Caco-2 (cell line): ENCODE measurements around the gene KRT83. TPM values are rescaled to one million over a fixed set of nuclear protein-coding genes. Genes with fewer than 3 reads are reported as not detected.

Source experiments
- BruUV-seq: library from RNA; stranded (reverse); fragments of 400-500 nt; replicated peaks from 2 replicates; lab custom pipeline; 2021; lab: Mats Ljungman, UMichigan
- CTCF ChIA-PET: fragments of 300-600 bp; sonication (Branson Sonifier 250); formaldehyde crosslinking; loops from one replicate; lab custom pipeline; 2022; ENCODE audit warnings: antibody characterized with exemption; lab: Charles Lee
- POLR2A ChIA-PET: fragments of 300-600 bp; sonication (Branson Sonifier 250); formaldehyde crosslinking; loops from one replicate; lab custom pipeline; 2022; ENCODE audit warnings: antibody characterized with exemption; lab: Charles Lee
- DNase-seq, 2 experiments: peaks; one replicate each; pipeline versions ENCODE4 v3.0.0 to v3.0.0-alpha.2; 2020 to 2022
- H3K27me3 ChIP-seq: replicated peaks from 2 replicates; pipeline ENCODE4 v1.6.0; 2011; ENCODE audit warnings: low read length; ENCODE audit not compliant: control insufficient read depth, insufficient read depth
- H3K36me3 ChIP-seq: 2 replicates; pipeline ENCODE4 v1.5.1; 2011; ENCODE audit warnings: low read length; ENCODE audit not compliant: control insufficient read depth, insufficient read depth
- H3K4me1 ChIP-seq: fragments of 250-450 bp; sonication (Bioruptor Pico); 2 replicates; pipeline ENCODE4 v1.5.1; 2020; ENCODE audit warnings: mild to moderate bottlenecking
- H3K4me3 ChIP-seq: 2 replicates; pipeline ENCODE4 v1.5.1; 2011; ENCODE audit warnings: low read depth, mild to moderate bottlenecking, control low read depth, low read length
- H3K9me3 ChIP-seq: fragments of 250-450 bp; sonication (Bioruptor Pico); 2 replicates; pipeline ENCODE4 v1.5.1; 2020; ENCODE audit warnings: mild to moderate bottlenecking, moderate library complexity
- H3K27ac Mint-ChIP-seq: one replicate; pipeline ENCODE4 v1.8.0; 2022; ENCODE audit warnings: mixed read lengths; ENCODE audit not compliant: unreplicated experiment
- H3K27me3 Mint-ChIP-seq: one replicate; pipeline ENCODE4 v1.8.0; 2022; ENCODE audit warnings: mixed read lengths; ENCODE audit not compliant: insufficient read depth, unreplicated experiment
- H3K36me3 Mint-ChIP-seq: one replicate; pipeline ENCODE4 v1.8.0; 2022; ENCODE audit warnings: mild to moderate bottlenecking, mixed read lengths; ENCODE audit not compliant: insufficient read depth, unreplicated experiment
- H3K4me1 Mint-ChIP-seq: one replicate; pipeline ENCODE4 v1.8.0; 2022; ENCODE audit warnings: low read depth, mixed read lengths; ENCODE audit not compliant: unreplicated experiment
- H3K4me3 Mint-ChIP-seq: one replicate; pipeline ENCODE4 v1.8.0; 2022; ENCODE audit warnings: mild to moderate bottlenecking, moderate library complexity, mixed read lengths; ENCODE audit not compliant: unreplicated experiment
- H3K9me3 Mint-ChIP-seq: one replicate; pipeline ENCODE4 v1.8.0; 2022; ENCODE audit warnings: mixed read lengths; ENCODE audit not compliant: unreplicated experiment
- CTCF ChIP-seq, 2 experiments: fragments of 200-600 bp in 1 of 2; IDR thresholded peaks; 1 replicate in 1 of 2; 2 replicates in 1 of 2; pipeline versions ENCODE4 v1.5.1 to v1.8.0; 2011 to 2022; ENCODE audit warnings: antibody characterized with exemption in 1 of 2, control low read depth in 1 of 2, inconsistent platforms in 1 of 2, low read depth in 1 of 2, low read length in 1 of 2, mild to moderate bottlenecking in 1 of 2, moderate library complexity in 1 of 2; ENCODE audit not compliant: insufficient read depth in 1 of 2, severe bottlenecking in 1 of 2, unreplicated experiment in 1 of 2
- intact Hi-C: fragments of 100-400 bp; cut with micrococcal nuclease; formaldehyde crosslinking; loops from one replicate; pipeline ENCODE4 v1.10.0; 2022; ENCODE audit not compliant: unreplicated experiment
- total RNA-seq: library from RNA; stranded (reverse); gene quantifications from 2 replicates; pipeline ENCODE4 v1.2.3, GENCODE V29; 2022

KRT83 gene
- total RNA-seq, 1 experiment from 2014 or later: not detected

GRCh38 chr12:52267699-52268098, 53.5 kb downstream of the KRT83 start:
- Histone ChIP-seq H3K4me1 (peaks cover 11% of the 10 kb centered on the region), H3K36me3 (no peaks in the 10 kb centered on the region), H3K27me3 (no peaks in the 10 kb centered on the region), H3K9me3 (peaks cover 4% of the 10 kb centered on the region; the same call in 1 of the 2 replicates), H3K4me3 (no peak overlapping the region)
- ChIA-PET POLR2A (no interaction called here), CTCF (no interaction called here)
- intact Hi-C loops: no loop called here
- H3K4me3 Mint-ChIP-seq: no peak overlapping the region
- peaks cover 8% of the 10 kb centered on the region for H3K9me3 Mint-ChIP-seq
- peaks cover 2% of the 10 kb centered on the region for H3K27me3 Mint-ChIP-seq
- no TSS peak for BruUV-seq
- no peak for TF ChIP-seq CTCF (IDR thresholded peaks at IDR 0.05; ENCODE audit: insufficient read depth in 1 of 2, low read depth in 1 of 2, low read length in 1 of 2, severe bottlenecking in 1 of 2, unreplicated experiment in 1 of 2)
- H3K36me3 Mint-ChIP-seq: no peaks in the 10 kb centered on the region
- no peak for DNase-seq
- no peak overlapping the region for H3K27ac Mint-ChIP-seq
- no peaks in the 10 kb centered on the region for H3K4me1 Mint-ChIP-seq

- Mint-ChIP-seq H3K27ac (no peak overlapping the region), H3K4me3 (no peak overlapping the region), H3K36me3 (no peaks in the 10 kb centered on the region), H3K27me3 (peaks cover 2% of the 10 kb centered on the region), H3K9me3 (peaks cover 8% of the 10 kb centered on the region), H3K4me1 (no peaks in the 10 kb centered on the region)
- POLR2A ChIA-PET: no interaction called here
- intact Hi-C loops: no loop called here
- no peak for TF ChIP-seq CTCF (IDR thresholded peaks at IDR 0.05; ENCODE audit: insufficient read depth in 1 of 2, low read depth in 1 of 2, low read length in 1 of 2, severe bottlenecking in 1 of 2, unreplicated experiment in 1 of 2)
- CTCF ChIA-PET: no interaction called here
- no peak for DNase-seq
- H3K9me3 ChIP-seq: peaks cover 8% of the 10 kb centered on the region
- H3K36me3 ChIP-seq: no peaks in the 10 kb centered on the region
- H3K4me3 ChIP-seq: no peak overlapping the region
- BruUV-seq: no TSS peak
- H3K4me1 ChIP-seq: peaks cover 16% of the 10 kb centered on the region
- H3K27me3 ChIP-seq: no peaks in the 10 kb centered on the region
These were observed 53.9 kb downstream of the KRT83 start for GRCh38 chr12:52267266-52267665.

- no TSS peak for BruUV-seq
- Mint-ChIP-seq H3K27me3 (no peaks in the 10 kb centered on the region), H3K9me3 (peaks cover 2% of the 10 kb centered on the region), H3K4me3 (no peak overlapping the region), H3K36me3 (no peaks in the 10 kb centered on the region), H3K4me1 (peaks cover 3% of the 10 kb centered on the region), H3K27ac (no peak overlapping the region)
- POLR2A ChIA-PET: no interaction called here
- no peak for DNase-seq
- Histone ChIP-seq H3K9me3 (peaks cover 16% of the 10 kb centered on the region), H3K27me3 (no peaks in the 10 kb centered on the region), H3K36me3 (peaks cover under 1% of the 10 kb centered on the region; the same call in 1 of the 2 replicates), H3K4me1 (peaks cover 21% of the 10 kb centered on the region), H3K4me3 (no peak overlapping the region)
- CTCF ChIA-PET: interaction anchor here (0.8 kb wide), 1 partner anchor 12 kb away, joined by 4 read pairs; no protein-coding TSS in a partner anchor
- intact Hi-C loops: no loop called here
- no peak for TF ChIP-seq CTCF (IDR thresholded peaks at IDR 0.05; ENCODE audit: insufficient read depth in 1 of 2, low read depth in 1 of 2, low read length in 1 of 2, severe bottlenecking in 1 of 2, unreplicated experiment in 1 of 2)
These were observed 54.7 kb downstream of the KRT83 start for GRCh38 chr12:52266514-52266913.
